Stimulated activated naive B cell treated with anti-CD40 and anti-IgM and Interleukin-4, amounts not matched to agents 10 μg/mL and 1 μg/mL and 100 μg/mL, for 72 hours (primary cell): ENCODE measurements around the gene PSMG2.

Source experiments
- ATAC-seq, 2 donors: fragments of 150-1000 bp; cut with Tn5 transposase; replicated peaks; 2 replicates each; pipeline ENCODE4 v1.10.0; 2021; ENCODE audit warnings: moderate library complexity in 1 of 2
- DNase-seq: peaks from one replicate; pipeline ENCODE4 v3.0.0; 2021
- H3K27ac Mint-ChIP-seq: one replicate; pipeline ENCODE4 v1.8.0; 2022; ENCODE audit warnings: mild to moderate bottlenecking, mixed read lengths
- H3K27me3 Mint-ChIP-seq, 2 donors: one replicate each; pipeline ENCODE4 v1.8.0; 2022; ENCODE audit warnings: mixed read lengths in 2 of 2
- H3K36me3 Mint-ChIP-seq, 2 donors: one replicate each; pipeline ENCODE4 v1.8.0; 2022; ENCODE audit warnings: mixed read lengths in 2 of 2, mild to moderate bottlenecking in 1 of 2
- H3K4me1 Mint-ChIP-seq, 2 donors: one replicate each; pipeline ENCODE4 v1.8.0; 2022; ENCODE audit warnings: mixed read lengths in 2 of 2, mild to moderate bottlenecking in 1 of 2
- H3K4me3 Mint-ChIP-seq, 2 donors: one replicate each; pipeline ENCODE4 v1.8.0; 2022; ENCODE audit warnings: mild to moderate bottlenecking in 2 of 2, mixed read lengths in 2 of 2, moderate library complexity in 1 of 2
- H3K9me3 Mint-ChIP-seq, 2 donors: one replicate each; pipeline ENCODE4 v1.8.0; 2022; ENCODE audit warnings: mixed read lengths in 2 of 2, mild to moderate bottlenecking in 1 of 2

The PSMG2 gene

DNA sequence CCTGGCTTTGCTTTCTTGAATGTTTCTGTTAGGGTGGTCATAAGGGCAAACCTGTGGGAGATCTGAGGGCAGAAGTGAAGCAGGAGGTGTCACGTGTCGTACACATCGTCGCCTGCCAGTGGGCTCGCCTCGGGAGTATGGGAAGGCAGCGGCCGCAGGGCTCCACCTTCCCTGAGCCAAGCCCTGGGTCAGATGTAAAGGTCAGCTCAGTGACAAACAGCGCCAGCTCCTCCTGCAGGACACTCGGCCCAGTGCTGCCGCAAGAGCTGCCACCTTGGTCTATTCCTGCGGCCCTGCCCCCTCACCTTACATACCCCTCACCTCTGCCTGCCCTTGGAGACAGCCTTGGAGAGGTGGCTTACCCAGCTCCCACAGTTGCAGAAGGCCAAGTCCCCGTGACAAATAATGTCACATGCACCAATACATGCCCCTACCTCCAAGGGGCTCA is 64.2 kb downstream of the PSMG2 start:
- H3K27me3 Mint-ChIP-seq, result no peaks in the 10 kb centered on the region
- no peaks in the 10 kb centered on the region for H3K9me3 Mint-ChIP-seq
- peaks cover 0 to 1% of the 10 kb centered on the region in 2 donors for H3K4me1 Mint-ChIP-seq
- H3K27ac Mint-ChIP-seq, result no peak overlapping the region
- H3K36me3 Mint-ChIP-seq, result no peaks in the 10 kb centered on the region
- ATAC-seq, result no peak
- H3K4me3 Mint-ChIP-seq, result no peak overlapping the region
- no peak for DNase-seq

DNA sequence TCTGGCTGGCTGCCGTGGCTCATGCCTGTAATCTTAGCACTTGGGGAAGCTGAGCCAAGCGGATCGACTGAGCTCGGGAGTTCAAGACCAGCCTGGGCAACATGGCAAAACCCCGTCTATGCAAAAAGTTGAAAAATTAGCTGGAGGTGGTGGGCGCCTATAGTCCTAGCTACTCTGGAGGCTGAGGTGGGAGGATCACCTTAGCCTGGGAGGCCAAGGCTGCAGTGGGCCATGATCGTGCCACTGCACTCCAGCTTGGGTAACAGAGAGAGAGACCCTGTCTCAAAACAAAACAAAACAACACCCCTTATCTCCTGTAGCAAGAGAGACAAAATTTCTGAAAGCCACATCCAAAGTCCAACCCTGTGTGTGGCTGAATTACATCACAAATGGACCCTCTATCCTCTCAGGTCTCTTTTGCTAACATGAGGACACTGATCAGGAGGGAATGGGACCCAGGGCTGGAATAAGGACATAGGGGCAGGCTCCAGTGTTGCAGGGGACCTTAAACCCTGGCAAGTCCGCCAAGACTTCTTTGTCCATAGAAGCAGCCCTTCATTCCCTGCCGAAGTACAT is 64.8 kb downstream of the PSMG2 start:
- H3K36me3 Mint-ChIP-seq, result no peaks in the 10 kb centered on the region

DNA sequence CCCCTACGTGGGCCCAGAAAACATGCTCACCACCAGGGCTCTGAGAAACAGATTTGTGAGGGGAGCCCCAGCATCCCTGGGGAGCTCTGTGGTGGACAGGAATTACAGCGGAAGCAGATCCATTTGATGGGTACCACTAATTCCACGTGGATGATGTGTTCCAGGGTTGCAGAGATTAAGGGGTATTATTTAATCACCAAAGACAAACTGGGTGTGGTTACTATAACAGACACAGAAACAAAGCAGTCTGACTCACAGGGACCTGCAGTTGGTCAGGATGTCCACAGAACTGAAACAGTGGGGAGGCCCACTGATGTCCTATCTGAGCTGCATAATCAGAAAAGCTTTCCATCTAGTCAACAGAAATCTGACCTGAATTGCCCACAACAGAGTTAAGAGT is 65.8 kb downstream of the PSMG2 start:
- DNase-seq (no peak), ATAC-seq (no peak)
- Mint-ChIP-seq H3K36me3 (no peaks in the 10 kb centered on the region), H3K4me1 (peaks cover 0 to 1% of the 10 kb centered on the region in 2 donors), H3K27ac (no peak overlapping the region), H3K9me3 (no peaks in the 10 kb centered on the region), H3K4me3 (no peak overlapping the region), H3K27me3 (no peaks in the 10 kb centered on the region)

More for the DNA sequence above, 64.8 kb downstream of the PSMG2 start:
- no peak for DNase-seq
- no peak for ATAC-seq
- peaks cover 0 to 1% of the 10 kb centered on the region in 2 donors for H3K4me1 Mint-ChIP-seq
- H3K27me3 Mint-ChIP-seq, result no peaks in the 10 kb centered on the region
- H3K27ac Mint-ChIP-seq, result no peak overlapping the region
- H3K9me3 Mint-ChIP-seq, result no peaks in the 10 kb centered on the region
- H3K4me3 Mint-ChIP-seq, result no peak overlapping the region

DNA sequence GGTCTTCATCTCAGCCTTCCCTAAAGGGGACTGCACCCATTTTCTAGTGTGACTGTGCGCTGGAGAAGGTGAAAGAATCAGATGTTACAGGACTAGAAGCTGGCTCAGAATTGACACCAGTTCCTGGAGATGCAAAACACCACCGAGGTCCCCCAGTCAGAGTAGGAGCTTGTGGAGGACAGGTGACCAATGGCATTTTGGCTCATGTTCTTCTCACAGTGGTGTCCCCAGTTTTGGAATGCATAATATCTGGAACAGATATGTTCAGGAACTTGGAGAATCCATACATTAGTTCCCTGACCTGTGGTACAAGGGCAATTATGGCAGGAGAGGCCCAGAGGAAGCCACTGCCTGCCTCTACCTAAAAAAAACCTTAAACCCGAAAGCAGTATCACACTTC is 66.3 kb downstream of the PSMG2 start:
- no peak overlapping the region for H3K4me3 Mint-ChIP-seq
- H3K4me1 Mint-ChIP-seq, result peaks cover 0 to under 1% of the 10 kb centered on the region in 2 donors
- no peak for DNase-seq
- H3K36me3 Mint-ChIP-seq, result no peaks in the 10 kb centered on the region
- no peak overlapping the region for H3K27ac Mint-ChIP-seq
- H3K27me3 Mint-ChIP-seq, result no peaks in the 10 kb centered on the region
- H3K9me3 Mint-ChIP-seq, result no peaks in the 10 kb centered on the region
- no peak for ATAC-seq

DNA sequence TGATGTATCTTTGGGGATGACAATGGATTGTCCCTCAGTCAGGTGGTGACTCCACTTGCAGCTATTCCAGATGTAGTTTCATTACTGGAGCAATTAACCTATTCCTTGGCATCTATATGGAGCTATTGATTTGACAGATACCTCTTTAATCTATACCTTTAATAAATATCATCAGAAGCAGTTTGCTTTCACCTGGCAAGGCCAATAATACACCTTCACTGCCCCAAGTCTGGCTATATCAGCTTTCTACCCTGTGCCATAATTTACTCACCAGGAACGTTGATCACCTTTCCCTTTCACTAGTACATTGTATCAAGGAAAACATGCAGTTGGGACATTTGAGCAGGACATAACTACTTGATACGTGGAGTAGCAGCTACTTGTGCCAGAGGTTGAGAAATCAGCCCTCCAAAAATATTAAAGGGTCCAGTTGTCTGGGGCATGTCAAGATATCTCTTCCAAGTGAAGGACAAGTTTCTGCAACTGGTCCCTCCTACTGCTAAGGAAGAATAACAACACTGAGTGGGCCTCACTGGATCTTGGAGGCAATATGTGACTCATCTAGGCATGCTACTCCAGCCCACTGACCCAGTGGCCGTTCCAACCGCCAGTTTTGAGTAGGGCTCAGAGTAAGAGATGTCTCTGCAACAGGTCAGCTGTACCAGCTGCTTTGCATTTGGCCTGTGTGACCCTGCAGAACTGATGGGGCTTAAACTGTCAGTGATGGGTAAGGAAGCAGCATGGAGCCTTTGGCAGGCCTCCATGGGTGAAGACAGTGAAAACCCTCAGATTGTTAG is 67.0 kb downstream of the PSMG2 start:
- Mint-ChIP-seq H3K9me3 (no peaks in the 10 kb centered on the region), H3K4me1 (no peaks in the 10 kb centered on the region), H3K36me3 (no peaks in the 10 kb centered on the region), H3K27ac (no peak overlapping the region), H3K4me3 (no peak overlapping the region), H3K27me3 (no peaks in the 10 kb centered on the region)
- ATAC-seq (no peak), DNase-seq (no peak)

DNA sequence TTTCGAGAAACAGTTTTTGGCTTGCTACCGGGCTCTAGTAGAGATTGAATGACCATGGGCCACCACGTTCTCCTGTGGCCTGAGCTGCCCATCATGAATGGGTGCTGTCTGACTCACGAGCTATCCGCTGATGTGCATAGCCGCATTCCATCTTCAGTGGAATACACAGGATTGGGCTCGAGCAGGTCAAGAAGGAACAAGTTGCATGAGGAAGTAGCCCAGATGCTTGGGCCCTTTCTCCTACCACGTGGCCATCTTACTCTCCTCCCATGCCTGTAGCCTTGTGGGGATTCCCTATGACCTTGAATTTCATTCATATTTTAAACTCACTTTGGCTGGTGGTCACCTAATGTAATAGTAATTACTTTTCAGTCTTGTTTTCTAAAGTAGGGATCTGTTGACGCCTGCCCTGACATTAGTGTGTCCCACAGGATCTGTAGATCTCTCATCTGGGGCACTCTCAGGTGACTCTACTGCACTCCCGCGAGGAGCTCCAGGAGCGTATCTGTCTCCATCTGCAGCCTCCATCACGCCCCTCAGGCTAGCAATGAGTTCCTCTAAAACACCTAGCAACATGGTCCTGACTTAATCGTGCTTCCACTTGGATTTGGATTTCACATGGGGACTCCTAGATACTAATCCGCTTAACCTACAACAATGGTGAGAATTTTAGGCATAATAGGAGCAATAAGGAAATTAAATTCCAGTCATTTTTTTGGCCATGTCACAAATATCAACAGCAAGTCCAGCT is 67.8 kb downstream of the PSMG2 start:
- H3K27ac Mint-ChIP-seq, result no peak overlapping the region
- no peak for DNase-seq
- H3K4me3 Mint-ChIP-seq, result no peak overlapping the region
- H3K36me3 Mint-ChIP-seq, result no peaks in the 10 kb centered on the region
- H3K27me3 Mint-ChIP-seq, result no peaks in the 10 kb centered on the region
- H3K4me1 Mint-ChIP-seq, result no peaks in the 10 kb centered on the region
- no peak for ATAC-seq
- no peaks in the 10 kb centered on the region for H3K9me3 Mint-ChIP-seq

DNA sequence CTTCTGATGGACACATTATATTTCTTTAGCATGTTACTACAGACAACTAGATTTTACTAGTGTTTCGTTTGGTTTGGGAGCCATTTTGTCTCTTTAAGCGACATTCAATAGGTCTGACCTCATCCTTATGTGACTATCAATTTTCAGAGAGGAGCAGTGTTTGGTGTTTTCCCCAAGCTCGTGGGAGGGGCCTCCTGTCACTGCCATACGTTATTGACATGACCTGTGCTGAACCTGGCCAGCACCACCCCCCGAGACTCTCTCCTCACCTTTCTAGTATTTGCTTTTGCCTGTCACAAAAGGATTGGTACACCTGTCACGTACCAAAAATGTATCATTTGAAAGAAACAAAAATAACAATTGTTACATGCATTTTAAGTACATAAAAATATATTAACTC is 69.3 kb downstream of the PSMG2 start:
- peaks cover 0 to 4% of the 10 kb centered on the region in 2 donors for H3K9me3 Mint-ChIP-seq
- H3K27me3 Mint-ChIP-seq, result no peaks in the 10 kb centered on the region
- DNase-seq (no peak), ATAC-seq (no peak)
- H3K27ac Mint-ChIP-seq, result no peak overlapping the region
- no peaks in the 10 kb centered on the region for H3K4me1 Mint-ChIP-seq
- peaks cover 0 to 4% of the 10 kb centered on the region in 2 donors for H3K36me3 Mint-ChIP-seq
- H3K4me3 Mint-ChIP-seq, result no peak overlapping the region

DNA sequence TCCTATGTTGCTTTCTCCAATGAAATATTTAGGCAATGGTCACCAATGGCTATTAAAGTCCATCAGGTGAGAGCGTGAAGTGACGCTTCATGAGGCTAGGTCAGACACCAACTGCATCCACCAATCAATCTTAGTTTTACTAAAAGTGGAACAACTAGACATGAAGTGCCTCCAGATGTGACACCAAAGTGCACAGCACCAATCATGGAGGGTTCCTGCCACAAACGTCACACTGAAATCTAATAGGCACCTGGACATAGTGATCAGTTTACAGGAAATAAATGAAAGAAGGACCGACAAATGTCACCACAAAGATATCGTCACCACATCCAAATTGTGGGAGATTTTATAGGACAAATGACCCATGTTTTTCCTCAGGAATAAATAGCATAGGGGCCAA is 70.5 kb downstream of the PSMG2 start:
- ATAC-seq (no peak), DNase-seq (no peak)
- Mint-ChIP-seq H3K27me3 (no peaks in the 10 kb centered on the region), H3K9me3 (peaks cover 0 to 4% of the 10 kb centered on the region in 2 donors), H3K4me1 (no peaks in the 10 kb centered on the region), H3K36me3 (peaks cover 0 to 4% of the 10 kb centered on the region in 2 donors), H3K27ac (no peak overlapping the region), H3K4me3 (no peak overlapping the region)

DNA sequence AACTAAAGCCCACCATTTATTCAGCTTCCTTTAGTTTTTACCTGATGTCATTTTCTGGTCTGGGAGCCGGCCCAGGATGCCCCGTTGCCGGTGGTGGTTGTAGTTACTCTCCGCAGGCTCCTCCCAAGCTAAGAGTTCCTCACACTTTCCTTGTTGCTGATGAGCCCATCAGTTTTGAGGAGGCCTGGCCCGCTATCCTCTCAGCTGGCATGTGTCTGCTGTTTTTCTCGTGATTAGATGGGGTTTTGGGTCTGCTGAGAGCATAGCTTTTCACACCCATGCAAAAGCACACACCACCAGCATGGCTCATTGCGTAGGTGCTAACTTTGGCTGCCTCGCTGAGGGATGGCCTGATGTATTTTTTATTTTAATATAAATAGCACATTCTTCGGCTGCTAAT is 72.1 kb downstream of the PSMG2 start:
- no peaks in the 10 kb centered on the region for H3K27me3 Mint-ChIP-seq
- peaks cover 0 to 4% of the 10 kb centered on the region in 2 donors for H3K9me3 Mint-ChIP-seq
- no peak overlapping the region for H3K27ac Mint-ChIP-seq
- DNase-seq (no peak), ATAC-seq (no peak)
- H3K36me3 Mint-ChIP-seq, result peaks cover 0 to 4% of the 10 kb centered on the region in 2 donors
- no peak overlapping the region for H3K4me3 Mint-ChIP-seq
- no peaks in the 10 kb centered on the region for H3K4me1 Mint-ChIP-seq
